Measurements from ENCODE around the gene IL1F10. TPM values are rescaled to one million over a fixed set of nuclear protein-coding genes. Genes with fewer than 3 reads are reported as not detected.

IL1F10 gene
- polyA plus RNA-seq, 1 donor (not counting 4 experiments of a cell fraction or from before 2014, with no cell fraction given) = 0.37 TPM

DNA sequence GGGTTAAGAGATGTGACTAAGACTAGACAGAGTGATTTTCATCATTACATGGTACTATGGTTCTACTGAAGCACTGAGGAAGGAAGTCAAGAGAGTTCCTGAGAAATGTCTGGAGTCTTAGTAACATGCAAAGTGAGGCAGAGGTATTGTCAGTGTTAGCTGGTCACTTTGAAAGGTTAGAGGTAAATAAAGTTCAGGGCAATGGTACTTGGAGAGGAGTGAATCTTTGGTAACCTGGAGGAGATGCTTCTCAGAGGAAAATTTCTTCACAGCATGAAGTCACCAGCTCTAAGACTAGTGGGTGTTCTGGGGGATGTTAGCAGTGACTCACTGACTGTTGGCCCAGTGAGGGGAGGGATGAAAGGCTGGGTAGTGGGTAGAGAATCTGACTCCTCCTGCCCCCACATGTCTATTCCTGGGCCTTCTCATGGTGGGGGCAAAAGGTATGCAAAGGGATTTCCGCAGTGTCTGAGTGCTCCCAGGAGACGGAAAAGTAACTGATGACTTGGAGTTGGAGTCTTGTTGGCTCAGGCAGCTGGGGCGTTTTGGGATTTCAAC is 36.4 kb downstream of the IL1F10 start:
- dilution Hi-C loops (cut with MboI; ENCODE audit: extremely low pct_ligation_motif_present, low sequenced_read_pairs) = no loop called here
- Histone ChIP-seq H3K36me3 (ENCODE audit: control insufficient read depth in 2 of 2, extremely low read depth in 1 of 2, insufficient read depth in 2 of 2, low read length in 2 of 2) (no peaks in the 10 kb centered on the region), H3K9ac (ENCODE audit: control insufficient read depth, extremely low read depth, insufficient read depth, low read length) (no peak overlapping the region), H3K4me3 (ENCODE audit: control insufficient read depth in 2 of 3, extremely low read depth in 1 of 3, insufficient read depth in 2 of 3, low read depth in 1 of 3, low read length in 3 of 3) (no peak overlapping the region), H2AFZ (ENCODE audit: control insufficient read depth, low read length) (no peak overlapping the region), H3K9me1 (ENCODE audit: control insufficient read depth, extremely low read depth, insufficient read depth, low read length) (no peaks in the 10 kb centered on the region), H3K4me2 (ENCODE audit: control insufficient read depth, extremely low read depth, insufficient read depth, low read depth, low read length) (no peak overlapping the region), H3K27ac (ENCODE audit: control insufficient read depth, insufficient read depth, low read length) (no peak overlapping the region), H3K4me1 (ENCODE audit: control insufficient read depth, extremely low read depth, insufficient read depth, low read length) (no peaks in the 10 kb centered on the region), H4K20me1 (ENCODE audit: control insufficient read depth, extremely low read depth, insufficient read depth, low read length) (no peaks in the 10 kb centered on the region), H3K9me3 (ENCODE audit: control insufficient read depth, low read depth, low read length) (no peaks in the 10 kb centered on the region), H3K79me2 (ENCODE audit: control insufficient read depth, insufficient read depth, low read length) (no peaks in the 10 kb centered on the region), H3K27me3 (ENCODE audit: control insufficient read depth, extremely low read depth, insufficient read depth, low read length) (no peaks in the 10 kb centered on the region)
- DNase-seq (ENCODE audit: low read depth, low spot score) (no peak), FAIRE-seq (no peak)
- TF ChIP-seq EZH2 (IDR thresholded peaks at IDR 0.05; ENCODE audit: low read length) = no peak
- TF ChIP-seq, protein P1, sequence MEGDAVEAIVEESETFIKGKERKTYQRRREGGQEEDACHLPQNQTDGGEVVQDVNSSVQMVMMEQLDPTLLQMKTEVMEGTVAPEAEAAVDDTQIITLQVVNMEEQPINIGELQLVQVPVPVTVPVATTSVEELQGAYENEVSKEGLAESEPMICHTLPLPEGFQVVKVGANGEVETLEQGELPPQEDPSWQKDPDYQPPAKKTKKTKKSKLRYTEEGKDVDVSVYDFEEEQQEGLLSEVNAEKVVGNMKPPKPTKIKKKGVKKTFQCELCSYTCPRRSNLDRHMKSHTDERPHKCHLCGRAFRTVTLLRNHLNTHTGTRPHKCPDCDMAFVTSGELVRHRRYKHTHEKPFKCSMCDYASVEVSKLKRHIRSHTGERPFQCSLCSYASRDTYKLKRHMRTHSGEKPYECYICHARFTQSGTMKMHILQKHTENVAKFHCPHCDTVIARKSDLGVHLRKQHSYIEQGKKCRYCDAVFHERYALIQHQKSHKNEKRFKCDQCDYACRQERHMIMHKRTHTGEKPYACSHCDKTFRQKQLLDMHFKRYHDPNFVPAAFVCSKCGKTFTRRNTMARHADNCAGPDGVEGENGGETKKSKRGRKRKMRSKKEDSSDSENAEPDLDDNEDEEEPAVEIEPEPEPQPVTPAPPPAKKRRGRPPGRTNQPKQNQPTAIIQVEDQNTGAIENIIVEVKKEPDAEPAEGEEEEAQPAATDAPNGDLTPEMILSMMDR (optimal IDR thresholded peaks at IDR 0.05 in 1 of 3, IDR thresholded peaks at IDR 0.05 in 1 of 3, conservative IDR thresholded peaks at IDR 0.05 in 1 of 3; ENCODE audit: extremely low read depth in 1 of 3, insufficient read depth in 2 of 3, low read length in 3 of 3) = no peak

DNA sequence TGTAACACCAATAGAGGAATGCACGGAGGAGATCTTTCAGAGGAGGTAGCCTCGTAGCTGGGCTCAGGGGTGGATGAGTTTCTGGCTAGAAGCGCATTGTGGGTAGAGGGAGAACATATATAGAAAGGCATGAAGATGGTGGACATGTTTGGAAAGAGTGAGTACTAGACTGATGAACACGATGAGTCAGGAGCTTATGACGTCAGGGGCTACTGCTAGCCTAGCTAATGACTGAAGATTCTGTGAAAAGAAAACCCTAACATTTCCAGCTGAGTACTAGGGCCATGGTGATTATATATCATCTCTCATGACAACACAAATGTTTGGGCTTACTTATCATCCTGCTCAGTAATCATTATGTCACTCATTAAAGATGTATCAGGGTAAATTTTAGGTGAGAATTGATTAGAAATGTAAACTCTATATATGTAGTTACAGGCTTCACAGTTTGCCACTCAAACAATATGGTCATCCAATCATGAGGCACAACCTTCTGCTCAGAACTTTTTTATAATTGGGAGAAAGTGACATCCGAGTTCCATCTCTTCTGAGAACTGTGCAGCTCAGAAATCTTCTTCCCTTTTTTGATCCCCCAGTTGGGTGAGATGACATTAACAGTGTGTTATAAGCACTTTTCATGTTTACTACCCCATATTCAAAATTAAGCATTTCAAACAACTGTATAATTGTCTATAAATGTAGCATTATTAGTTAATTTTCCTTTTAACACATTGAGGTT is 37.4 kb downstream of the IL1F10 start:
- Histone ChIP-seq H3K36me3 (ENCODE audit: control insufficient read depth in 2 of 2, extremely low read depth in 1 of 2, insufficient read depth in 2 of 2, low read length in 2 of 2) (no peaks in the 10 kb centered on the region), H4K20me1 (ENCODE audit: control insufficient read depth, extremely low read depth, insufficient read depth, low read length) (no peaks in the 10 kb centered on the region), H2AFZ (ENCODE audit: control insufficient read depth, low read length) (no peak overlapping the region), H3K27me3 (ENCODE audit: control insufficient read depth, extremely low read depth, insufficient read depth, low read length) (no peaks in the 10 kb centered on the region), H3K4me3 (ENCODE audit: control insufficient read depth in 2 of 3, extremely low read depth in 1 of 3, insufficient read depth in 2 of 3, low read depth in 1 of 3, low read length in 3 of 3) (no peak overlapping the region), H3K79me2 (ENCODE audit: control insufficient read depth, insufficient read depth, low read length) (no peaks in the 10 kb centered on the region), H3K9me1 (ENCODE audit: control insufficient read depth, extremely low read depth, insufficient read depth, low read length) (no peaks in the 10 kb centered on the region), H3K4me2 (ENCODE audit: control insufficient read depth, extremely low read depth, insufficient read depth, low read depth, low read length) (no peak overlapping the region), H3K9ac (ENCODE audit: control insufficient read depth, extremely low read depth, insufficient read depth, low read length) (no peak overlapping the region), H3K9me3 (ENCODE audit: control insufficient read depth, low read depth, low read length) (no peaks in the 10 kb centered on the region), H3K27ac (ENCODE audit: control insufficient read depth, insufficient read depth, low read length) (no peak overlapping the region), H3K4me1 (ENCODE audit: control insufficient read depth, extremely low read depth, insufficient read depth, low read length) (no peaks in the 10 kb centered on the region)
- TF ChIP-seq EZH2 (IDR thresholded peaks at IDR 0.05; ENCODE audit: low read length) = no peak
- TF ChIP-seq, protein P1 (optimal IDR thresholded peaks at IDR 0.05 in 1 of 3, IDR thresholded peaks at IDR 0.05 in 1 of 3, conservative IDR thresholded peaks at IDR 0.05 in 1 of 3; ENCODE audit: extremely low read depth in 1 of 3, insufficient read depth in 2 of 3, low read length in 3 of 3) = no peak
- dilution Hi-C loops (cut with MboI; ENCODE audit: extremely low pct_ligation_motif_present, low sequenced_read_pairs) = no loop called here
- DNase-seq (ENCODE audit: low read depth, low spot score) = no peak
- peak; percentile 68 for FAIRE-seq

Measured in keratinocyte (primary cell).